ENCODE data around the gene NRIP3.

NRIP3 gene

GRCh38 chr11:9041747-9042146 is 37.9 kb upstream of the NRIP3 start:
- CTCF ChIA-PET: interaction anchor here (0.6 kb wide), 1 partner anchor 18 kb away, joined by 7 read pairs; no protein-coding TSS in a partner anchor
- no peak overlapping the region for H3K27ac ChIP-seq
- POLR2A ChIA-PET (ENCODE audit: low non-redundant PET): no interaction called here
- no peak for DNase-seq (ENCODE audit: low spot score)
- TF ChIP-seq CTCF (conservative IDR thresholded peaks at IDR 0.05; ENCODE audit: low read depth): no peak

- DNase-seq (ENCODE audit: low spot score): no peak
- ChIA-PET POLR2A (ENCODE audit: low non-redundant PET) (no interaction called here), CTCF (no interaction called here)
- TF ChIP-seq CTCF (conservative IDR thresholded peaks at IDR 0.05; ENCODE audit: low read depth): no peak
- no peak overlapping the region for H3K27ac ChIP-seq
These were observed 36.6 kb upstream of the NRIP3 start for GRCh38 chr11:9040410-9040809.

- TF ChIP-seq CTCF (conservative IDR thresholded peaks at IDR 0.05; ENCODE audit: low read depth): no peak
- H3K27ac ChIP-seq: no peak overlapping the region
- CTCF ChIA-PET: no interaction called here
- POLR2A ChIA-PET (ENCODE audit: low non-redundant PET): no interaction called here
- no peak for DNase-seq (ENCODE audit: low spot score)
These were observed 36.1 kb upstream of the NRIP3 start for GRCh38 chr11:9039863-9040262.

GRCh38 chr11:9039198-9039597 is 35.4 kb upstream of the NRIP3 start:
- POLR2A ChIA-PET (ENCODE audit: low non-redundant PET): no interaction called here

GRCh38 chr11:9038541-9038940 is 34.7 kb upstream of the NRIP3 start:
- no peak for TF ChIP-seq CTCF (conservative IDR thresholded peaks at IDR 0.05; ENCODE audit: low read depth)
- H3K27ac ChIP-seq: no peak overlapping the region
- POLR2A ChIA-PET (ENCODE audit: low non-redundant PET): no interaction called here
- CTCF ChIA-PET: interaction anchor here (0.7 kb wide), 1 partner anchor 108 kb away, joined by 4 read pairs; no protein-coding TSS in a partner anchor
- no peak for DNase-seq (ENCODE audit: low spot score)

More at GRCh38 chr11:9039198-9039597, 35.4 kb upstream of the NRIP3 start:
- peak; percentile 70 for DNase-seq (ENCODE audit: low spot score)
- CTCF ChIA-PET: no interaction called here
- TF ChIP-seq CTCF (conservative IDR thresholded peaks at IDR 0.05; ENCODE audit: low read depth): no peak
- H3K27ac ChIP-seq: no peak overlapping the region

- TF ChIP-seq CTCF (conservative IDR thresholded peaks at IDR 0.05; ENCODE audit: low read depth): no peak
- ChIA-PET CTCF (interaction anchor here (0.7 kb wide), 1 partner anchor 109 kb away, joined by 4 read pairs; no protein-coding TSS in a partner anchor), POLR2A (ENCODE audit: low non-redundant PET) (no interaction called here)
- no peak for DNase-seq (ENCODE audit: low spot score)
- no peak overlapping the region for H3K27ac ChIP-seq
These were observed 34.2 kb upstream of the NRIP3 start for GRCh38 chr11:9037963-9038362.

All from RWPE1 (cell line).